Ammon's horn (tissue), 1 donor: ENCODE results near the gene OBSCN.
"Not testable (repeated sequence)": the region's sequence is repeated elsewhere in the genome, so short reads cannot be mapped to it uniquely, and the experiment has no call there.

Source experiments
- DNase-seq: peaks from one replicate; pipeline ENCODE4 v3.0.0-alpha.2; 2016; ENCODE audit warnings: low spot score

Gene OBSCN

GRCh38 chr1:228185641-228185965 lies 22.2 kb upstream of the OBSCN start:
- no peak for DNase-seq

GRCh38 chr1:228188249-228188648 lies 19.6 kb upstream of the OBSCN start:
- not testable (repeated sequence) for DNase-seq

- DNase-seq, result no peak
These were observed 17.7 kb upstream of the OBSCN start for GRCh38 chr1:228190182-228190581.

- DNase-seq, result no peak
These were observed 17.1 kb upstream of the OBSCN start for GRCh38 chr1:228190778-228191177.

DNA sequence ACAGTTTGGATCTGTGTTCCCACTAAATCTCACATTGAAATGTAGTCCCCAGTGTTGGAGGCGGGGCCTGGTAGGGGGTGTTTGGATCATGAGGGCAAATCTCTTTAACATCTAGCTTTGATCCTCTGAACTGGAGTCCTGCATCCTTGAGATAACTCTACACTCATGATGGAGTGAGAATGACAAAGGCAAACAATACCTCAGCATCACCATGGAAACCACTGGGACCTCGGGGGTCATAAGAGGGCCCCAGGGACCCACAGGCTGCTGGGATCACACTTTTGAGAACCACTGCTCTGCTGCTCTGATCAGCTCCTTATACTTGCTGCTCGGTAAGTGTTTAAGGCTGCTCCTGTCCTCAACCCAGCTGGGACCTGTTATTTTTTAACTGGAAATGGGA lies 13.4 kb upstream of the OBSCN start:
- DNase-seq, result no peak

DNA sequence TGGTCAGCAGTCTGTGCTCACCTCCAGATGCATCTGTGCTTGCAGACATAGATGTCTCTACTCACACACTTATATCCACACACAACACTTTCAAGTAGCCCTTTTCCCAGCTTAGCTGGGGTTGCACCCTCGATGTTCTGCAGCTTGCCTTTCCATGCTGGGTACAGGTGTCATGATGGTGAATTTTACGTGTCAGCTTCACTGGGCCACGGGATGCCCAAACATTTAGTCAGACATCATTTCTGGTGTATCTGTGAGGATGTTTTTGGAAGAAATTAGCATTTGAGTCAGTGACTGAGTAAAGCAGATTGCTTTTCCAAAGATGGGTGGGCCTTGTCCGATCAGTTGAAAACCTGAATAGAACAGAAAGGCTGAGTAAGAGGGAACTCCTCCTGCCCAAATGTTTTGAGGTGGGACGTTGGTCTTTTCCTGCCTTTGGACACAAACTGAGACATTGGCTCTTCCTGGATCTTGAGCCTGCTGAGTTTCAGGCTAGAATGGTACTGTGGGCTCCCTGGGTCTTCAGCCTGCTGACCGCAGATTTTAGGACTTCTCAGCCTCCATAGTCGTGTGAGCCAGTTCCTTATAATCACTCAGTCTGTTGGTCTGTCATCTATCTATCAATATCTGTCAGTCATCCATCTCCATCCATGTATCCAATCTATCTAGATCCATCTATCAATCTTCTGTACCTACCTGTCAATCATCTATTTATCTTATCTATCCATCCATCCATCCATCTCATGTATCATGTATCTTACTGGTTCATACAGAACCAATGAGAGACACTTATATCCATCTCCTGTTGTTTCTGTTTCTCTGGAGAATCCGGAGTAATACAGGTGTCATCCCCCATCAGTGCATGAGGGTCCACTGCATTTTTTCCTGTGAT lies 12.7 kb upstream of the OBSCN start:
- no peak for DNase-seq

DNA sequence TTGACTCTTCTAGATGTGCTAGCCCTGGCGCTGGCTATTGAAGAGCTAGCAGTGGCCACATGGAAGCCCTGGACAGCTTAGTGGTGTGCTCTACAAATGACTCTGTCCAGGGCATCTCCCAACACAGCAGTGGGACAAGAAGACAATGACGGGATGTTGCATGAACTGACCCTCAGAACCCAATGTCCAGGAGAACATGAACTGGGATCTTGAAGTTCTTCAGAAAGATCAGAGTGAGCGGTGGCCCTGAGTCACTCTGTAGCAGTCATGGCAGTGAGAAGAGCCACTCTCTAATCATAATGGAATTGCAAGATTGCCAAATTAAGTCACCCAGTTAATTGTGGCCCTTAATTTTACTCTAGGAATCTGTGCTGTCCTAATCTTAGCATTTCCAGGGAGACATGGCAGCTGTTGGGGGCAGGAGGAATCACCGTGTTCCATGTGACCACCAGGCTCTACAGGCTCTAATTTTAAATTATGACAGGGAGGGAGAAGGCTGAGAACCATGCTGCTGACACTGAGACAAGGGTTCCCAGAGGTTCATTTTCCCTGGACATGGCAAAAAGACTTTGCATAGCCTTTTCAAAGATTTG lies 10.2 kb upstream of the OBSCN start:
- DNase-seq, result no peak

DNA sequence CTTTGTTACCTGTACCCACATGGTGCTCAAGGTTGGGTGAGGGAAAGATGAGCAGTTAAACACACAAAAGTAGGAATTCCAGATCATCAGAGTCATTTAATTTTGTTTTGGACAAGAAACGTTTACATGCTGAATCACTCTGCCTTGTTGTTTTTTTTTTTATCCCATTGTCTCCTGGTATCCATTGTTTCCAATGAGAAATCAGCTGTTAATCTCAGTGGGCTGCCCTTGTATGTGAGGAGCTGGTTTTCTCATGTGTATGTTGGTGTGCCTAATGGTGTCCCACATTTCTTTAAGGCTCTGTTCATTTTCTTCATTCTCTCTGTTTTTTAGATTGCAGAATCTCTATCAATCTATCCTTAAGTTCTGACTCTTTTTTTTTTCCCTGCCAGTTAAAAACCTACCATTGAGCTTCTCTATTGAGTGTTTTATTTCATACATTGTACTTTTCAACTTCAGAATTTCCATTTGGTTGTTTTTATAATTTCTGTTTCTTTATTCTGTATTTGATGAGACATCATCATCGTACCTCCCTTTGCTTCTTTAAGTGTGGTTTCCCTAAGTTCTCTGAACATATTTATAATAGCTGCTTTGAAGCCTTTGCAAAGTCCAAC lies 8.8 kb upstream of the OBSCN start:
- DNase-seq, result no peak

DNA sequence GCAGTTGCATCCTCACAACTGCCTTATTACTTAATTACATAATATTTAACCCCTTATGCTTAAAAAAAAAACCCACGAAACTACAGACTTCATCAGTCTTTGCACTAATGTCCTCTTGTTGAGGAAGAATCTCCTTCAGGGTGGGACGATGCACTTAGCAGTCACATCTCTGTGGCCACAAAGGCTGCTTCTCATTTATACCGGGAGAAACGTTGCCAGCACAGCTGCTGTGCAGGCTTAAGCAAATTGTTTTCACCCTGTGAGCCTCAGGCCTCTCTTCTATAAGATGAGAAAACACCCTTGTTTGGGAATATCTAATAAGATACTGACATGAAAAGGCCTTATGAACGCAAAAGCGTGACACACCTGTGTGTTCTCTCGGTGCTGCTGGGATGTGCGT lies 2.9 kb upstream of the OBSCN start:
- no peak for DNase-seq

DNA sequence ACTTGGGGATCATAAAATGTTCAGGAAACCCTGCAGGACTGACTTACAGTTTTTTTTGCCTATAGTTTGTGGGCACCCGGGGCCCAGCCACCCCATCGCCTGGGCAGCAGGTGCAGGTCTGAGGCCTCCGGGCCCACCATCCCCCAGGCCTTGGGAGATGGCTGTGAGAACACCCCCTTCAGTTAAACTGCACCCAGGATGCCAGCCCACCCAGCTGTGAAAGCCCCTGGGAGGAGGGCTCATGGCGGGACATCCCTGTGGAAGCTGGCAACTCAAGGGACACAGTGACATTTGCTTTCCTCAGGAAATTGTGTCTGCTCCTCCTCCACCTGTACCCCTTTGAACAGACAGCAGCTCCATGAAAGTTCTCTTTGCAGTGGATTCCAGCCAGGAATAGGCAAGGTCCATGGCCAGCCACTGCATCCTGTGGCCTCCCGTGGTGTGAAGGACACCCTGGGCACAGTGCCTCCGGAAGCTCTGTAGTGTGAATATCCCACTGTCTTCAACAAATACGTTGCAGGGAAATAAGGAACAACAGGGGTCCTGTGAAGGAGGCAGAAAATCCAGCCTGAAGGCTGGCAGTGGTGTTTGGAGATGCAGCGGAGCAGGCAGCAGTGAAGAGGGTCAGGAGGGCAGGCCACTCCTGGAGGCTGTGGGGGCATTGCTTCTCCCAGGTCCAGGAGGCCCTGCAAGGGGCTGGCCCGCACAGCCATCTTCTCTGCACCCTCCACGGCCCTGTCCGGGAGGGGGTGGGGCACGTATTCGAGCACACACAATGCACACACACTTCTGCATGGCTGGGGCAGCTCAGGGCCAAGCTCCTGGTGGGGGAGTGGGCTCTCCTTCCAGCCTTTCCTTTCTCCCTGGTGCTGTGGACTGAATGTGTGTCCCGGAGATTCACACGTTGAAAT lies 2.1 kb upstream of the OBSCN start:
- DNase-seq, result no peak

- DNase-seq, result no peak
These were observed 1.1 kb upstream of the OBSCN start for GRCh38 chr1:228206582-228207351.

- DNase-seq, result no peak
These were observed 448 bp upstream of the OBSCN start for GRCh38 chr1:228207381-228207810.

GRCh38 chr1:228208831-228209551 lies 1.1 kb downstream of the OBSCN start:
- DNase-seq, result no peak

- no peak for DNase-seq
These were observed 1.8 kb downstream of the OBSCN start for GRCh38 chr1:228209657-228210056.

DNA sequence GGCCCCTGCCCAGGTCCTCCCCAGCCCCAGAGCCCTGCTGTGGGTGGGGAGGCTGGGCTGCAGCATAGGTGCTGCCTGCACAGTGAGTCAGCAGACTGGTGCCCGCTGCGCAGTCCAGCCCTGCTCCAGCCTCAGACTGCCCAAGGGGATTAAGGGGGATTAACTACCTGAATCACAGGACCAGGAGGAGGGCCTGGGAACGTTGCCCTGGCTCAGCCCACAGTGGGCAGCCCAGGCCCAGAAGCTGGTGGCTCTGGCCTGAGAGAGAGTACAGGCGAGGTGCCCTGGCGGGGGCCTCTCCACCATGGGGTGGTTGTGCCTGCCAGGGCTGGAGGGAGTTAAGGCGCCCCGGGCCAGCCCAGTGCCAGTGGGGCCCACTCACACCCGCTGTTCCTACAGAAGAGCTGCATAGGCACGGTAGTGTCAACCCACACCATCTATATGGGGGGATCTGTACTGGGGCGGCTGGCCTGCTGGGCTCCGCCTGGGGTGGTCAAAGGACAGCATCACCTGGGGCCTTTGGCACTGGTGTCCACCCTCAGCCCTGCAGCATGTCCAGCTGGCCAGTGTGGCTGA lies 2.3 kb downstream of the OBSCN start:
- no peak for DNase-seq

DNA sequence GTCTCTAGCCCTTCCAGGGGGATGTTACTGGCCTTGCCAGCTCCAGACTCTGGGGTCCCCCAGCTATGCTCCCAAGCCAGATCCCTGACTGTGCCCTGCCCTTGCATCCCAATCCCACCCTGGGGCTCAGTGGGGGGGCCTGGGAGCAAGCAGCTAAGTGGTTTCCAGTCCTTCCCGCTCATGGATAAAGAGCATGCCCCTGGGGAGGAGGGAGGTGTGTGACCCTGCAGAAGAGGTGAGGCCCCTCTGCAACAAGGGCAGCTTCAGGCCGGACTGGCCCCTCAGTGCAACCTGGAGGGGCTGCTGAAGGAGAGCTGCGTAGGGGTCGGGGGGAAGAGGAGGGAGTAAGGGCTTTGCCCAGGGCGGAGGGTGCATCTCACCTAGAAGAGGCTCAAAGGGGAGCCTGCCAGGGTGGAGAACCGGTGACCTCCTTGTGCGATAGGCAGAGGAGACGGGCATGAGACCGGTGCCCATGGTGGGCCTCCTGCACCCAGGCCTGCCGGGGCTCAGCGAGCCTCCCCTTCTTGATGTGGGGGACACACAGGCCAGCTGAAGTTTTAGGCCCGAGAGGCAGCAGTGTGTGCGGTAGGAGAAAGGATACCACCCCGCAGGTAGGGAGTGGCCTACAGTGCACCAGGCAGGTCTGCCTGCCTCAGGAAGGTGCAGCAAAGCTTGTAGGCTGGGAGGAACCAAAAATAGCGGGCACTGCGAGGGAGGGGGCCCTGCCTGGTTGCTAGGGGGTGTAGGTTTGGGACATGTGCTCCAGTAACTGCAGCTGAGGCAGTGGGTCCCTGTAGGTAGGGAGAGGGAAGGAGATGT lies 3.1 kb downstream of the OBSCN start:
- no peak for DNase-seq

- DNase-seq, result no peak
These were observed 3.9 kb downstream of the OBSCN start for GRCh38 chr1:228211531-228212414.

DNA sequence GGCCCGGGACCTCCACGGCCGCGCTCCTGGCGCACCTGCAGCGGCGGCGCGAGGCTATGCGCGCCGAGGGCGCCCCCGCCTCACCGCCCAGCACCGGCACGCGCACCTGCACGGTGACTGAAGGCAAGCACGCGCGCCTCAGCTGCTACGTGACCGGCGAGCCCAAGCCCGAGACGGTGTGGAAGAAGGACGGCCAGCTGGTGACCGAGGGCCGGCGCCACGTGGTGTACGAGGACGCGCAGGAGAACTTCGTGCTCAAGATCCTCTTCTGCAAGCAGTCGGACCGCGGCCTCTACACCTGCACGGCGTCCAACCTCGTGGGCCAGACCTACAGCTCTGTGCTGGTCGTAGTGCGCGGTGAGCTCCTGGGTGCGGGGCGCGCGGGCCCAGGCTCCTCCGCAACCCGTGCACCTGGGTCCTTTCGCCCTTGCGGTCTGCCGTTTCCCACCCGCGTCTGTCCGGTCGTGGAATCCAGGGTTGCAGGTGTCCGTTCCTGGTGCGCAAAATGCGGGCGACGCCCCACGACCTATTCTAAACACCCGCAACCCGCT lies 4.6 kb downstream of the OBSCN start:
- no peak for DNase-seq
